PC-3 (cell line): Measurements from ENCODE around the gene UBE4B. TPM values are rescaled to one million over a fixed set of nuclear protein-coding genes. Genes with fewer than 3 reads are reported as not detected.

Experiments used
- ATAC-seq: fragments of 200-7000 bp; cut with Tn5 transposase; 2 replicates; pipeline ENCODE4 v1.9.1; 2020; ENCODE audit warnings: mild to moderate bottlenecking, moderate library complexity
- BruUV-seq: library from RNA; stranded (reverse); fragments of 400-500 nt; replicated peaks from 2 replicates; lab custom pipeline; 2021; lab: Mats Ljungman, UMichigan
- CTCF ChIA-PET: fragments of 300-600 bp; sonication (Branson Sonifier 250); formaldehyde crosslinking; loops from one replicate; lab custom pipeline; 2022; ENCODE audit warnings: antibody characterized with exemption; lab: Charles Lee
- POLR2A ChIA-PET: fragments of 300-600 bp; sonication (Branson Sonifier 250); formaldehyde crosslinking; loops from one replicate; lab custom pipeline; 2022; ENCODE audit warnings: antibody characterized with exemption; ENCODE audit not compliant: unreplicated experiment; lab: Charles Lee
- DNase-seq: peaks from one replicate; pipeline ENCODE4 v3.0.0-alpha.2; 2015
- H2AFZ ChIP-seq: fragments of 300-600 bp; sonication (generic); 2 replicates; pipeline ENCODE4 v1.6.0; 2016; ENCODE audit warnings: antibody characterized with exemption, low read length
- H3F3A ChIP-seq: fragments of 300-600 bp; sonication (generic); one replicate; pipeline ENCODE4 v1.6.0; 2017; ENCODE audit warnings: antibody characterized with exemption, low read length, control low read depth, mild to moderate bottlenecking; ENCODE audit not compliant: unreplicated experiment
- H3K27ac ChIP-seq: fragments of 300-600 bp; sonication (generic); 2 replicates; pipeline ENCODE4 v1.5.1; 2016; ENCODE audit warnings: mild to moderate bottlenecking, low read length
- H3K27me3 ChIP-seq: fragments of 300-600 bp; sonication (generic); 2 replicates; pipeline ENCODE4 v1.6.1; 2016; ENCODE audit warnings: low read length, mixed read lengths
- H3K36me3 ChIP-seq: fragments of 300-600 bp; sonication (generic); 2 replicates; pipeline ENCODE4 v1.6.1; 2016; ENCODE audit warnings: low read depth, mixed run types, low read length, mixed read lengths
- H3K4me1 ChIP-seq: fragments of 300-600 bp; sonication (generic); 2 replicates; pipeline ENCODE4 v1.5.1; 2016; ENCODE audit warnings: low read length; ENCODE audit not compliant: insufficient read depth
- H3K4me2 ChIP-seq: fragments of 300-600 bp; sonication (generic); 2 replicates; pipeline ENCODE4 v1.6.0; 2016; ENCODE audit warnings: low read length
- H3K4me3 ChIP-seq: fragments of 300-600 bp; sonication (generic); 2 replicates; pipeline ENCODE4 v1.5.1; 2016; ENCODE audit warnings: mild to moderate bottlenecking, low read length, mixed read lengths
- H3K79me2 ChIP-seq: fragments of 300-600 bp; sonication (generic); 2 replicates; pipeline ENCODE4 v1.6.1; 2017; ENCODE audit warnings: low read length, mixed read lengths
- H3K9ac ChIP-seq: fragments of 300-600 bp; sonication (generic); 2 replicates; pipeline ENCODE4 v1.6.0; 2016; ENCODE audit warnings: mild to moderate bottlenecking, low read length
- H3K9me2 ChIP-seq: fragments of 300-600 bp; sonication (generic); replicated peaks from 2 replicates; pipeline ENCODE4 v1.6.1; 2016; ENCODE audit warnings: mixed run types, low read length, mixed read lengths
- H3K9me3 ChIP-seq: fragments of 300-600 bp; sonication (generic); 2 replicates; pipeline ENCODE4 v1.6.1; 2016; ENCODE audit warnings: low read length, mixed read lengths
- H4K20me1 ChIP-seq: fragments of 300-600 bp; sonication (generic); 2 replicates; pipeline ENCODE4 v1.6.1; 2016; ENCODE audit warnings: low read length, mixed read lengths
- CTCF ChIP-seq: fragments of 300-600 bp; sonication (generic); conservative IDR thresholded peaks from 2 replicates; pipeline ENCODE4 v1.5.1; 2017; ENCODE audit warnings: antibody characterized with exemption, low read depth, mild to moderate bottlenecking, low read length
- EZH2 ChIP-seq: fragments of 300-600 bp; sonication (generic); IDR thresholded peaks from one replicate; pipeline ENCODE4 v1.6.1; 2017; ENCODE audit warnings: antibody characterized with exemption, mild to moderate bottlenecking, low read length; ENCODE audit not compliant: unreplicated experiment
- EZH2phosphoT487 ChIP-seq: fragments of 300-600 bp; sonication (generic); IDR thresholded peaks from 2 replicates; pipeline ENCODE4 v1.6.1; 2018; ENCODE audit warnings: mild to moderate bottlenecking, antibody characterized with exemption, low read length, borderline replicate concordance
- intact Hi-C: fragments of 100-400 bp; cut with micrococcal nuclease; formaldehyde crosslinking; loops from 2 replicates; pipeline ENCODE4 v1.9.0; 2023
- total RNA-seq: library from RNA; depleted of rRNA; stranded (reverse); fragments of >200 nt; gene quantifications from 2 replicates; pipeline ENCODE4 v1.2.3, GENCODE V29; 2014

Gene UBE4B
- total RNA-seq, 1 experiment from 2014 or later: 37.9 TPM

GRCh38 chr1:9985001-9985400, 47.8 kb upstream of the UBE4B start:
- H3K4me2 ChIP-seq: no peak overlapping the region
- H3K27me3 ChIP-seq: no peaks in the 10 kb centered on the region
- no peak for DNase-seq
- no peak overlapping the region for H3K27ac ChIP-seq
- no peaks in the 10 kb centered on the region for H3K9me3 ChIP-seq
- CTCF ChIA-PET: no interaction called here
- H3K36me3 ChIP-seq: no peaks in the 10 kb centered on the region
- H3K79me2 ChIP-seq: no peaks in the 10 kb centered on the region
- no peak overlapping the region for H2AFZ ChIP-seq
- BruUV-seq: no TSS peak
- no peaks in the 10 kb centered on the region for H3F3A ChIP-seq
- no peaks in the 10 kb centered on the region for H4K20me1 ChIP-seq
- ATAC-seq: no peak
- POLR2A ChIA-PET: no interaction called here
- TF ChIP-seq CTCF (no peak), EZH2 (no peak), EZH2phosphoT487 (no peak)
- intact Hi-C loops: no loop called here
- no peaks in the 10 kb centered on the region for H3K9me2 ChIP-seq
- H3K4me3 ChIP-seq: no peak overlapping the region
- H3K9ac ChIP-seq: no peak overlapping the region
- no peaks in the 10 kb centered on the region for H3K4me1 ChIP-seq

- intact Hi-C loops: no loop called here
Measured at GRCh38 chr1:9989773-9990172, 43.0 kb upstream of the UBE4B start.

More at GRCh38 chr1:9989773-9990172, 43.0 kb upstream of the UBE4B start:
- no peaks in the 10 kb centered on the region for H3K4me1 ChIP-seq
- ATAC-seq (no peak), DNase-seq (no peak)
- ChIA-PET POLR2A (no interaction called here), CTCF (no interaction called here)
- BruUV-seq: no TSS peak
- H3K4me3 ChIP-seq: no peak overlapping the region
- no peak overlapping the region for H2AFZ ChIP-seq
- H3K9me2 ChIP-seq: no peaks in the 10 kb centered on the region
- no peaks in the 10 kb centered on the region for H3K27me3 ChIP-seq
- no peaks in the 10 kb centered on the region for H4K20me1 ChIP-seq
- no peaks in the 10 kb centered on the region for H3F3A ChIP-seq
- no peaks in the 10 kb centered on the region for H3K36me3 ChIP-seq
- no peaks in the 10 kb centered on the region for H3K9me3 ChIP-seq
- H3K27ac ChIP-seq: no peak overlapping the region
- H3K9ac ChIP-seq: no peak overlapping the region
- H3K4me2 ChIP-seq: no peak overlapping the region
- no peak for TF ChIP-seq EZH2phosphoT487
- TF ChIP-seq CTCF: no peak
- TF ChIP-seq EZH2: no peak
- H3K79me2 ChIP-seq: no peaks in the 10 kb centered on the region
